Glutamatergic neuron (in vitro differentiated cells): ENCODE results near the gene TMEM63B. TPM values are rescaled to one million over a fixed set of nuclear protein-coding genes. Genes with fewer than 3 reads are reported as not detected.
A peak's percentile ranks its signal among the peaks of the same experiment; 100 is the strongest.

Experiments used
- DNase-seq: peaks from one replicate; pipeline ENCODE4 v3.0.0; 2022
- H3K27ac Mint-ChIP-seq: one replicate; pipeline ENCODE4 v1.8.0; 2020; ENCODE audit warnings: mild to moderate bottlenecking, mixed read lengths, inconsistent platforms; ENCODE audit not compliant: unreplicated experiment
- H3K27me3 Mint-ChIP-seq: one replicate; pipeline ENCODE4 v1.8.0; 2020; ENCODE audit warnings: mild to moderate bottlenecking, moderate library complexity, mixed read lengths, inconsistent platforms; ENCODE audit not compliant: unreplicated experiment
- H3K36me3 Mint-ChIP-seq: one replicate; pipeline ENCODE4 v1.8.0; 2020; ENCODE audit warnings: mild to moderate bottlenecking, mixed read lengths, inconsistent platforms; ENCODE audit not compliant: unreplicated experiment
- H3K4me1 Mint-ChIP-seq: one replicate; pipeline ENCODE4 v1.8.0; 2020; ENCODE audit warnings: mild to moderate bottlenecking, low read depth, mixed read lengths, inconsistent platforms; ENCODE audit not compliant: unreplicated experiment
- H3K4me3 Mint-ChIP-seq: one replicate; pipeline ENCODE4 v1.8.0; 2020; ENCODE audit warnings: mild to moderate bottlenecking, mixed read lengths, inconsistent platforms; ENCODE audit not compliant: unreplicated experiment
- H3K9me3 Mint-ChIP-seq: one replicate; pipeline ENCODE4 v1.8.0; 2020; ENCODE audit warnings: mild to moderate bottlenecking, moderate library complexity, mixed read lengths, inconsistent platforms; ENCODE audit not compliant: unreplicated experiment
- CTCF ChIP-seq: fragments of 200-600 bp; sonication (generic); IDR thresholded peaks from one replicate; pipeline ENCODE4 v1.5.0; 2021; ENCODE audit not compliant: partially characterized antibody, unreplicated experiment
- long read RNA-seq: library from polyadenylated mRNA; unstranded; transcript quantifications from one replicate; pipeline ENCODE4 v2.0.0, GENCODE V29; 2020; ENCODE audit not compliant: unreplicated experiment
- total RNA-seq: library from RNA; stranded (reverse); fragmentation: NEBNext Ultra II Directional; extraction: Animal tissue kit (Norgen Biotek cat#: 25700); gene quantifications from one replicate; pipeline ENCODE4 v1.2.1, GENCODE V29; 2021; ENCODE audit not compliant: unreplicated experiment

The TMEM63B gene
- 148 TPM for total RNA-seq
- long read RNA-seq: 0 reads

DNA sequence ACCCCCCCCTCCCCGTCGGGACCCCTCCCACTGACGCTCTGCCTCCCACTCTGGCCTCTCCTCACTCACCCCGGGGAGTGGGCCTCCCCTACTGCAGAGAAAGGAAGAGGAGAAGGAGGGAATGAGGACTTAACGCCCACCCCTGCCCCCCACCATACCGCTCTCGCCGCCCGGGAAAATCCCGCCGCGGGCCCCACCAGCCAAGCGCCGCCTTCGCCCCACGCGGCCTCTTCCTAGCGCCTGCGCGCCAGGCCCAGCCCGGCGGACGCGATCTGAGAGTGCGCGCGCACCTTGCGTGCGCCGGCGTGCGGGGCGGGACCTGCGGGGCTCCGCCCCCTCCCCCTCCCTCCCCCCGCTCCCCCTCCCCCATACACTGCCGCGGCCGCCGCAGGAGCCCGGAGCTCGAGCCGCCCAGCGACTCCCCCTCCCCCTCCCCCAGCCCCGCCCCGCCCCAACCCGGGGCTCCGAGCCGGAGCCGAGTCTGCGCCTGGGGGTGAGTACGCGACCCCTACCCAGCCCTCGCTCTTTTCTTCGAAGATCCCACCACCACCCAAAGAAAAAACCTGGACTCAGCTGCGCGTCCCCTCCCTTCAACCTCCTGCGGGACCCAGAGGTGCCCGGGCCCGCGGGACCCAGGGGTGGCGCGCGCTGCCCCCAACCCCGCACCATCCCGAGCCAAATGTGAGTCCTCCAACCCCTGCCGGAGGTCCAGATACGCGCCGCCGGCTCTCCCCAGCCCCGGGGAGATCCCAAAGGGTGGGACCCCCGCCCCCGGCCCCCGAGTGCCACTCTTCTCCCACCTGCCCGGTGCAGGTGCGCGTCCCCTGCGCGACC, at the start of gene TMEM63B, which contains the start of gene MRPL14:
Gene TMEM63B (plus strand): TSS at position 369 of the 834 bp plus-strand sequence. CDS start 7,031 bp downstream, outside the sequence.
Gene MRPL14 (minus strand): TSS at position 267 of the 834 bp plus-strand sequence. CDS start 10,841 bp downstream, outside the sequence.
- Mint-ChIP-seq H3K36me3 (no peaks in the 10 kb centered on the region), H3K4me3 (peak within 1 kb of the TSS; percentile 96), H3K27me3 (peaks cover 4% of the 10 kb centered on the region), H3K9me3 (peaks cover 8% of the 10 kb centered on the region), H3K27ac (peak within 1 kb of the TSS; percentile 80), H3K4me1 (peaks cover 32% of the 10 kb centered on the region)
- TF ChIP-seq CTCF: no peak
- peak; percentile 91 for DNase-seq

DNA sequence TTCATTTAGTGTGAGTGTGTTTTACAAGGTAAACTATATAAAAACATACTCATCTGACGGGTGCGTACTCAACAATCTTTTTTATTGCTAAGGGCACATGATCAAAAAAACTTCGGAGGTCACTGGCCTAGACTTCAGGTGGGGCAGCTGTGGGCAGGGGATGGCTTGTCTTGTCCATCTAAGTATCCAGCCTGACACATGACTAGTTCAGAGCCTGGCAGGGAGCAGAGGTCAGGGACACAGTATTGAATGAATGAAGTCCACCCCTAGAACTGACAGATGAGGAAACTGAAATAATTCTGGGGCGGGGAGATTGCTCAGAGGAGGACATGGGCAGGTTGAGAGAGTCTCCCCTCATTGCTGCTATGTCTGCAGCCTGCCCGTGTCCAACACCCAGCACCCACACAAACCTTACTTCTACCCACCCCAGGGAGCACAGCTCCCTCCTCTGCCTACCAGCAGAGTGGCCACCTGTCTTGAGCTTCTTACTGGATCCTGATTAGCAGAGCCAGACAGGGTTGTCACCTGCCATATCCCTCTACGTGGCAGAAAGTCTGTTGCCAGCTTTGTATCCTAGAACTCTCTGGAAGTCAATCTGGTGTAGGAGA, 49.0 kb upstream of the TMEM63B start:
- TF ChIP-seq CTCF: no peak
- H3K36me3 Mint-ChIP-seq: no peaks in the 10 kb centered on the region
- H3K4me1 Mint-ChIP-seq: peaks cover 3% of the 10 kb centered on the region
- no peak overlapping the region for H3K4me3 Mint-ChIP-seq
- peaks cover 5% of the 10 kb centered on the region for H3K27me3 Mint-ChIP-seq
- no peak overlapping the region for H3K27ac Mint-ChIP-seq
- no peaks in the 10 kb centered on the region for H3K9me3 Mint-ChIP-seq
- DNase-seq: no peak

DNA sequence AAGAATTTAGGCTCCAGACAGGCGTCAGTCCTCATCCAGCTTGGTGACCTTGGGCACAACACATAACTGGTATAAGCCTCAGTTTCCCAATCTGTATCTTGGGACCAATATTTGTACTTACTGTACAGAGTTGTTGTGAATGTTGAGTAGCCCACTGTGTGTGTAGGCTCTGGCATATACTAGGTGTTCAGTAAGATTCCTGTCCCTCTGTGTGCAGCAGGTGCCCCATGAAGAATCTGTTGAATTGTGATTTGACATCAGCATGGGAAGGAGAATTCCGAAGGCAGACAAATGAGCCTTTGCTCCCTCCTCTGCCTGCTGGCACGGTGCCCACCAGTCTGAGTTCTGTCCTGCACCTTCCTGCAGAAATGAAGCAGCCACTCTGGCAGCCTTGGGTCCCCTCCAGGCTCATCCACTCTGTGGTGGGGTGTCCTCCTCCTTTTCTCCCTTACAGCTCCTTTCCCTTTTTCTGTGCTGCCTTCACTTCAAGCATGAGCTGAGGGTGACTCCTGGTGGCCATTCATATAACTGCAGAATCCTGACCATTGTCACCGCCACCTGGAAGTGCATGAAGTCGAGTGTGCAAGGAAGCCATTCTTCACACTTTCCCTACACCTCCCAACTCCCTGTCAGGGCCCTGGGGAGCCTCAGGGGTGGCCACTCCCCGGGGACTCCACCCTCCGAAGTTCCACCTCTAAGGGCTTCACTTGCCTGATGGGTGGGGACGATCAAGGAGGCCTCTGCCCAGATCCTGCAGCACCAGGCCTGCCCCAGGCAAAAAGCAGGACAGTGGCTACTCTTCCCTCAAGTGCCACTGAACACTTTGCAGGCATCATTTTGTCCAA, 48.3 kb upstream of the TMEM63B start:
- Mint-ChIP-seq H3K27me3 (peaks cover 5% of the 10 kb centered on the region), H3K9me3 (no peaks in the 10 kb centered on the region), H3K27ac (no peak overlapping the region), H3K4me3 (no peak overlapping the region), H3K4me1 (no peaks in the 10 kb centered on the region), H3K36me3 (no peaks in the 10 kb centered on the region)
- DNase-seq: peak; percentile 77
- TF ChIP-seq CTCF: peak; percentile 93

- no peak overlapping the region for H3K27ac Mint-ChIP-seq
- no peak overlapping the region for H3K4me3 Mint-ChIP-seq
- DNase-seq: no peak
- H3K27me3 Mint-ChIP-seq: peaks cover under 1% of the 10 kb centered on the region
- no peaks in the 10 kb centered on the region for H3K9me3 Mint-ChIP-seq
- no peaks in the 10 kb centered on the region for H3K4me1 Mint-ChIP-seq
- no peaks in the 10 kb centered on the region for H3K36me3 Mint-ChIP-seq
- no peak for TF ChIP-seq CTCF
Measured at GRCh38 chr6:44079672-44080071, 47.7 kb upstream of the TMEM63B start.
